ENCODE measurements around the gene IL11. TPM values are rescaled to one million over a fixed set of nuclear protein-coding genes. Genes with fewer than 3 reads are reported as not detected.

The IL11 gene
- total and polyA plus RNA-seq, 2 of the 8 experiments (the other 6 are each of a cell fraction or from before 2014, with no cell fraction given) = 1.7 to 2.8 TPM

- TF ChIP-seq CHD7 (IDR thresholded peaks at IDR 0.05; ENCODE audit: insufficient replicate concordance, low read length) (no peak), YY1 (IDR thresholded peaks at IDR 0.05; ENCODE audit: low read depth, low read length) (no peak), SRF (IDR thresholded peaks at IDR 0.05; ENCODE audit: low read depth, low read length) (no peak), KDM5A (IDR thresholded peaks at IDR 0.05; ENCODE audit: low read length) (no peak), PHF8 (conservative IDR thresholded peaks at IDR 0.05; ENCODE audit: low read depth, low read length) (no peak), HDAC2 (IDR thresholded peaks at IDR 0.05; ENCODE audit: borderline replicate concordance in 1 of 2, low read depth in 2 of 2, low read length in 2 of 2) (no peak), GTF2F1 (IDR thresholded peaks at IDR 0.05; ENCODE audit: borderline replicate concordance, low read depth, low read length) (no peak), RAD21 (IDR thresholded peaks at IDR 0.05 in 1 of 2, conservative IDR thresholded peaks at IDR 0.05 in 1 of 2; ENCODE audit: low read depth in 2 of 2, low read length in 2 of 2) (no peak), USF2 (IDR thresholded peaks at IDR 0.05; ENCODE audit: low read length) (no peak)
These were observed 5.0 kb downstream of the IL11 start (continued) for GRCh38 chr19:55365245-55365644.
